ENCODE data around the gene KLF6. TPM values are rescaled to one million over a fixed set of nuclear protein-coding genes. Genes with fewer than 3 reads are reported as not detected.

The KLF6 gene
- total and polyA plus RNA-seq, 2 experiments from 2014 or later = 187 to 602 TPM

DNA sequence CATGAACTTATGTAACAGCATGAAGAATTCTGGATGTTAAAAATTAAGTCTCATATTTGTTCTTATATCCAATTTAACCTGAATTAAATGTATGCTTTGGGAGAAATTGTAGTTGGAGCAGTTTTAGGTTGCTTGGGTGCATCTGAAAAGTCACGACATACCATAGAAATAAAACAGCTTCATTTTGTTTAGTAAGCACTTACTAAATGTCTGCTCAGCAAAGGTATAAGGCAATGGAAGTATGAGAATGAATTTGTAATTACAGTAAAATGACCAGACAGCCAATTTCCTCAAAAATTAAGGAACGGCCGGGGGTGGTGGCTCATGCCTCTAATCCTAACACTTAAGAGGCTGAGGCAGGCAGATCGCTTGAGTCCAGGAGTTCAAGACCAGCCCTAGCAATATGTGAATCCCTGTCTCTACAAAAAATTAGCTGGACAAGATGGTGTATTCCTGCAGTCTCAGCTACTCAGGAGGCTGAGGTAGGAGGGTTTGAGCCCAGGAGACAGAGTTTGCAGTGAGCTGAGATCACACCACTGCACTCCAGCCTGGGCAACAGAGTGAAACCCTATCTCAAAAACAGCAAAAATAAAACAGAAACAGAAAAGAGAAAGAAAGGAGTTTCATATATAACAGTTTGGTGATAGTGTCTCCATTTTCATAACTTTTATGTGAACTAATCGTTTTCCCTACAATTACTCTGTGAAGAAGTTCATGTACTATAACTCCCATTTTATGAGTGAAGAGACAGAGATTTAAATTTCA is 47.2 kb upstream of the KLF6 start:
- Histone ChIP-seq H3K4me1 (ENCODE audit: insufficient read depth) (peaks cover 31% of the 10 kb centered on the region), H3K4me2 (no peak overlapping the region), H3K36me3 (replicated peaks; ENCODE audit: insufficient read depth, low read depth) (no peaks in the 10 kb centered on the region), H3K27ac (no peak overlapping the region), H3K27me3 (no peaks in the 10 kb centered on the region), H4K20me1 (ENCODE audit: insufficient read depth, poor library complexity, severe bottlenecking) (no peaks in the 10 kb centered on the region), H3K79me2 (no peaks in the 10 kb centered on the region), H2AFZ (no peak overlapping the region), H3K9me2 (replicated peaks; ENCODE audit: insufficient read depth) (no peaks in the 10 kb centered on the region), H3K9me3 (ENCODE audit: low read depth) (no peaks in the 10 kb centered on the region), H3K4me3 (no peak overlapping the region)
- 81% methylated on average over 5 of the region's 5 CpGs for WGBS (ENCODE audit: low lambda C conversion rate, missing lambda C conversion rate)
- no peak for TF ChIP-seq EZH2 (IDR thresholded peaks at IDR 0.05; ENCODE audit: borderline replicate concordance)
- TF ChIP-seq EZH2phosphoT487 (IDR thresholded peaks at IDR 0.05; ENCODE audit: low read depth, severe bottlenecking, unreplicated experiment) = no peak
- TF ChIP-seq, protein P1, sequence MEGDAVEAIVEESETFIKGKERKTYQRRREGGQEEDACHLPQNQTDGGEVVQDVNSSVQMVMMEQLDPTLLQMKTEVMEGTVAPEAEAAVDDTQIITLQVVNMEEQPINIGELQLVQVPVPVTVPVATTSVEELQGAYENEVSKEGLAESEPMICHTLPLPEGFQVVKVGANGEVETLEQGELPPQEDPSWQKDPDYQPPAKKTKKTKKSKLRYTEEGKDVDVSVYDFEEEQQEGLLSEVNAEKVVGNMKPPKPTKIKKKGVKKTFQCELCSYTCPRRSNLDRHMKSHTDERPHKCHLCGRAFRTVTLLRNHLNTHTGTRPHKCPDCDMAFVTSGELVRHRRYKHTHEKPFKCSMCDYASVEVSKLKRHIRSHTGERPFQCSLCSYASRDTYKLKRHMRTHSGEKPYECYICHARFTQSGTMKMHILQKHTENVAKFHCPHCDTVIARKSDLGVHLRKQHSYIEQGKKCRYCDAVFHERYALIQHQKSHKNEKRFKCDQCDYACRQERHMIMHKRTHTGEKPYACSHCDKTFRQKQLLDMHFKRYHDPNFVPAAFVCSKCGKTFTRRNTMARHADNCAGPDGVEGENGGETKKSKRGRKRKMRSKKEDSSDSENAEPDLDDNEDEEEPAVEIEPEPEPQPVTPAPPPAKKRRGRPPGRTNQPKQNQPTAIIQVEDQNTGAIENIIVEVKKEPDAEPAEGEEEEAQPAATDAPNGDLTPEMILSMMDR (IDR thresholded peaks at IDR 0.05; ENCODE audit: poor library complexity) = no peak
- no peak for DNase-seq (ENCODE audit: low spot score)

DNA sequence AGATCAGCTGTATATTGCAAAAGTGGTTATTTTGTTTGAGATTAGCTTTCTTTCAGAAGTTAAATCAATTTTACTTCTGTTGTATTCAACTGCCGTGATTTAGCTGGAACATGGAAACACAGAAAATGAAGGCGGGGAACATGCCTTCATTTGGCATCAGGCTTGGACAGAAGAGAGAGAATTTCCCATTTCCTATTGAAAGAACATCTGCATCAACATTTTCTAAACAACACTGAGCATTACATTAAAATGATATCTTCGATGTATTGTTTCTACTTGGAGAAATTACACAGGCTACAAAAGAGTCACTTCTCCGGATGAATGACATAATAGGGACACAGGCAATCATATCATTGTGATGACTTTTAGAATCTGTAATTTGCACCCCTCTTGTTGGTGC is 46.6 kb upstream of the KLF6 start:
- 85% methylated on average over 4 of the region's 4 CpGs for WGBS (ENCODE audit: low lambda C conversion rate, missing lambda C conversion rate)
- no peak overlapping the region for H3K4me2 ChIP-seq

DNA sequence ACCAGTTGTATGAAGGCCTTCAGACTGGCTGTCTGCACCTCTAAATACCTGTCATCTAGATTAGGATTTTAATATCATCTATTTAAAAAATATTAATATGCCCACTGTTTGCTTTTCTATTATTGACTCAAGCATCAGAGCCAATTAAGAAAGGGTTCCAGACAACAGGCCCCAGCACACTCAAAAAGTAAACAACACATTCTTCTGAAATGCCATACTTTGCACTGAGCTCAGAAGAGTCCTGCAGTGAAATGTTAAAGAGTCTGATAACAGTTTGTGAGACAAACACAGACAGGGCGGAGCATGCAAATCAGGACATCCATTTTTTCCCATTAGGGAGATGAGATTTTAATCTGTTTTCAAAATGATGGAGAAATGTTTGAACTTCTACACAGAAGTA is 45.9 kb upstream of the KLF6 start:
- no peak for TF ChIP-seq EZH2 (IDR thresholded peaks at IDR 0.05; ENCODE audit: borderline replicate concordance)
- no peak for TF ChIP-seq EZH2phosphoT487 (IDR thresholded peaks at IDR 0.05; ENCODE audit: low read depth, severe bottlenecking, unreplicated experiment)
- TF ChIP-seq, protein P1 (IDR thresholded peaks at IDR 0.05; ENCODE audit: poor library complexity) = no peak
- Histone ChIP-seq H2AFZ (no peak overlapping the region), H3K9me2 (replicated peaks; ENCODE audit: insufficient read depth) (no peaks in the 10 kb centered on the region), H3K4me3 (no peak overlapping the region), H3K4me2 (no peak overlapping the region), H3K4me1 (ENCODE audit: insufficient read depth) (peaks cover 33% of the 10 kb centered on the region), H3K36me3 (replicated peaks; ENCODE audit: insufficient read depth, low read depth) (no peaks in the 10 kb centered on the region), H3K27ac (peak overlapping the region; percentile 57), H3K27me3 (no peaks in the 10 kb centered on the region), H3K79me2 (no peaks in the 10 kb centered on the region), H4K20me1 (ENCODE audit: insufficient read depth, poor library complexity, severe bottlenecking) (no peaks in the 10 kb centered on the region), H3K9me3 (ENCODE audit: low read depth) (no peaks in the 10 kb centered on the region)
- 100% methylated on average over 1 of the region's 1 CpG for WGBS (ENCODE audit: low lambda C conversion rate, missing lambda C conversion rate)
- no peak for DNase-seq (ENCODE audit: low spot score)

More for the DNA sequence above, 46.6 kb upstream of the KLF6 start:
- Histone ChIP-seq H3K27me3 (no peaks in the 10 kb centered on the region), H3K9me3 (ENCODE audit: low read depth) (no peaks in the 10 kb centered on the region), H3K79me2 (no peaks in the 10 kb centered on the region), H3K27ac (peak overlapping the region; percentile 18), H3K9me2 (replicated peaks; ENCODE audit: insufficient read depth) (no peaks in the 10 kb centered on the region), H3K36me3 (replicated peaks; ENCODE audit: insufficient read depth, low read depth) (no peaks in the 10 kb centered on the region), H4K20me1 (ENCODE audit: insufficient read depth, poor library complexity, severe bottlenecking) (no peaks in the 10 kb centered on the region), H2AFZ (no peak overlapping the region), H3K4me3 (no peak overlapping the region), H3K4me1 (ENCODE audit: insufficient read depth) (peaks cover 31% of the 10 kb centered on the region)
- no peak for DNase-seq (ENCODE audit: low spot score)
- TF ChIP-seq, protein P1 (IDR thresholded peaks at IDR 0.05; ENCODE audit: poor library complexity) = no peak
- TF ChIP-seq EZH2 (IDR thresholded peaks at IDR 0.05; ENCODE audit: borderline replicate concordance) (no peak), EZH2phosphoT487 (IDR thresholded peaks at IDR 0.05; ENCODE audit: low read depth, severe bottlenecking, unreplicated experiment) (no peak)
